DMS114 treated with DMSO at 0.1 percent for 48 hours (cell line): Measurements from ENCODE around the gene MEGF11.

Source experiments
- DNase-seq: peaks from one replicate; lab custom pipeline; 2025; ENCODE audit not compliant: unreplicated experiment; lab: John Stamatoyannopoulos, UW

Gene MEGF11

DNA sequence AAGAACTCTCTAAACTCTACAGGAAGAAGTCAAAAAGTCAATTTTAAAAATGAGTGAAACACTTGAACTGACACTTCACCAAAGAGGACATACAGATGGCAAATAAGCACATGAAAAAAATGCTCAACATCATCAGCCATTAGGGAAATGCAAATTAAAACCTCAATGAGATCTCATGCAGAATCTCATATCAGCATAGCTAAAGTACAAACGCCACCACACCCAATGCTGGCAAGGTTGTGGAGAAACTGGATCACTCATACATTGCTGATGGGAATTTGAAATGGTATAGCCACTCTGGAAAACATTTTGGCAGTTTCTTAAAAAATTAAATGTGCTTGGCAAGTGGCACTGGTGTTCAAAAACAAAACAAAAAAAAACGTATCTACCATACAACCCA is 34.2 kb downstream of the MEGF11 start:
- DNase-seq: no peak

GRCh38 chr15:66216806-66217205 is 36.7 kb downstream of the MEGF11 start:
- no peak for DNase-seq

DNA sequence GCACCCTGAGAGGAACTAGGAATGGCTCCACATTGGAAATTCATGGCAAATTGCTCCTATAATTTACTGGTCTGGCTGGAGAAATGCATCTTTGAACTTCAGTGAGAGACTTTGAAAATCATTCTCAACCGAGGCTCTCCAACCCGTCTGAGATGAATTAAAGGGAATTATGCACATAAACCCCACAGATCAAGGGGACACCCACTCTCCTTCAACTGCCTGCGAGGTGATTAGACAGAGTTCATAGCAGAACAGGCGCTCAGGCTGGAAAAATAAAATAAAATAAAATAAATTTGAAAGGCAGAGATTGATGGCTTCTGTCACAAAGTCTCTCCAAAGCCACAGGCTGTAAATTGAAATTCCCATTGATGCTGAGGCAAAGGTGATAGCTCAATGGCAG is 37.7 kb downstream of the MEGF11 start:
- DNase-seq: no peak

DNA sequence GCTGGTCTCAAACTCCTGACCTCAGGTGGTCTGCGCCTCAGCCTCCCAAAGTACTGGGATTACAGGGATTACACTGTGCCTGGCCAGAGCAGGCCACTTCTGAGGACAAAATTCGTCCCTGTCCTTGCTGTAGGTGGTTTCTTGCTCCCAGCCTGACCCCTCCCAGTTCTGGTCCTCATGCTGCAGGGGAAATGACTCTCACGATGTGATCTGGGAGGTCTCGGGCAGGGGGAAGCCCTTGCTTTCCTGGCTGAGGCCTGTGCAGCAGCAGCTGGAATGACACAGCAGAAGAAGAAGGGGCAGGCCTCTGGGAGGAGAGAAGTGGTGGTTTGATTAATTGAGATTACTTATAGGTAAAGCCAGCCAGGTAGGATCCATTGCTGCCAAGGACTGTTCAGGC is 39.3 kb downstream of the MEGF11 start:
- DNase-seq: no peak

DNA sequence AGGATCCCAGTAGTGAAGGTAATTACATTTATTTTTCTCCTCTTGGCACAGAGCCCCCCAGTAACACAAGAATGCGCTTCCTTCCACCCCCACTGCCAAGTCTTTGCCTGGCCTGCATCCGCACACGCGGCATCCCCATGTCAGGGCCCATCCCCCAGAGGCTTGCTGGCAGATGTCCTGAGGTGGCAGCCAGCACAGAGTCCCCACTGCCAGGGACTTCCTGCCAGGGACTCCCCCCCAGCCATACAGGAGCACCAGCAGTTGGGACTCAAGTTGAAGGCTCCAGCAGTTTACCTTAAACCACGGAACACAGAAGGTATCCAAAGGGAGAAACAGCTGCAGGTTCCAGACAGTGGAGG is 41.0 kb downstream of the MEGF11 start:
- DNase-seq: no peak

DNA sequence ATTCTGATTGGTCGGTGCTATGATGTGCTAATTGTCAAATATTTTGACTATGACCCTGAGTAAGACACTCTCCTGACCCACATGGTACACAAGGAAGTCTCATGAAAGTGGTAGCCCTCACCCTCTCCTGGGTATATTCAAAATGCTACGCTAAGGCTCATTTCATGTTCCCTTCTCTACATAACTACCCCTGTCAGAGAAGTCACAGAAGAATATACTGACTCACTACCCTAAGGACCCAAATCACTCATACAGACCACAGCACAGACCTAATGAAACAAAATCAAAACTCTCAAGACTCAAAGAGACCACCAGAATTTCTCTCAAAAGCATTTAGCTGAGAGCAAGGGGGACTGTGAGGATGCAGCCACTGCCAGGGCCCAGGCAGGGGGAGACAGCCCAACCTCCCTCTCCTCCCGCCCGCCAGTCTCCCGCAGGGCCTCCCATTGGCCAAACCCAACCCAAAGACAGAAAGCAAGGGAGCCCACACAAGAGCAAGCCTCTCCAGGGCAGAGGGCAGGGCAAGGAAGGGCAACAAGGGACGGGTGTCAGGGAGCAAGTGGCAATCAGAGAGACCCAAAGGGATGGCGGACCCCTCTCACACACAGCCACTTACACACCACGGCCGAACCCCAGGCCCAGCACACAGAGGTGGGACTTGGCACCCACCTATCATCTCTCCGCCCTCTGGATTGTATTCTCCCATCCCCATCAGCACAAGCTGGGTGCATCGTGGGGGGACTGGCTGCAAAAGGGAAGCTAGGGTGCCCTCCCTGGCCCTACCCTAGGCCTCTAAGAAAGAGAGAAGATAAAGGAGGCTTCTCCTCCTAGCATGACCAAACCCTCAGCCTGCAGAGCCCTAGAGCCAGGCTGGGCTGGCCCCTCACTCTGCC is 41.6 kb downstream of the MEGF11 start:
- no peak for DNase-seq

GRCh38 chr15:66210684-66211083 is 42.9 kb downstream of the MEGF11 start:
- DNase-seq: no peak

- no peak for DNase-seq
Observed at GRCh38 chr15:66198757-66199156, 54.8 kb downstream of the MEGF11 start.

- no peak for DNase-seq
Observed at GRCh38 chr15:66196602-66197001, 56.9 kb downstream of the MEGF11 start.

DNA sequence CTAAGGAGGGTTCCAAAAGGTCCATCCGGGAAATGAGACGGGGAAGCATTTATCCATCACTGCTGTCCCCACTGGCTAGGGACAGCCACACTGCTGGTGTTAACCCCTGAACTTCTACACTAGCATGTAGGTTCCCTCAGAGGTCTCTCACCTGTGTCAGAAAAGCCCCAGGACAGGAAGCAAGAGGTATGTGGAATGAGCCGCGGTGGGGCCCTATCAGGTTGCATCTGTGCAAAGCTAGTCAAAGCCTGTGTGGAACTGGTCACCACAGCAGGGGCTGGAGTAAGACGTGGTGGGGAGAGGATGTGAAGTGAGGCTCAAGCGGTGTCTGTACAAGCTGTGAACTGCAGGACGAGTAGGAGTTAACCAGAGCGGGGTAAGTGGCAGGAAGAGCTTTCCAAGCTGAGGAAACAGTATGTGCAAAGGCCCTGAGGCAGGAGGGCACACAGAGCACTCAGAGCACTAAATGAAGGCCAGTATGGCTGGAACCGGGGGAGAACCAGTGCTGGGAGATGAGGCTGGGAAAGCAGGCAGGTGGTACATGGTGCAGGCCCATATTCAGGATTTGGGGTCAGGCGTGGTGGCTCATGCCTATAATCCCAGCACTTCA is 57.8 kb downstream of the MEGF11 start:
- DNase-seq: no peak

- no peak for DNase-seq
Observed at GRCh38 chr15:66193066-66193465, 60.5 kb downstream of the MEGF11 start.

DNA sequence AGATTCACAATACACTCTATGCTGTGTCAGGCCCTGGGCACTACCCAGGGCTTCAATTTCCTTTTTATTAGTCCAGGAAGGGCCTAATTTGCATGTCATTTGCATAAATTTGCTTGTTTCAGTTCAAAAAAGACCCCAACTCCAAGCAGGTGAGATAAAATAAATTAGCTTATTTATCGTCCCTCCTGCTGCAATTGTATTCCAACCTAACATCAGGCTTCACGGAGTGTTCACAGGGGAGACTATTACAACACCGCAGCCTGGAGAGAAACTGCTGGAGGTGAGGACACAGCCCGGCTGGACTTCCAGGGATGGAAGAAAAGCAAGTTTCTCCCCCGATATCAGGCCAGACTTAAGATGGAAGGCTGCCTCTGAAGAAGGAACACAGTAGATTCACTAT is 62.8 kb downstream of the MEGF11 start:
- no peak for DNase-seq

- no peak for DNase-seq
Observed at GRCh38 chr15:66189291-66189690, 64.3 kb downstream of the MEGF11 start.

- no peak for DNase-seq
Observed at GRCh38 chr15:66188464-66188863, 65.1 kb downstream of the MEGF11 start.

DNA sequence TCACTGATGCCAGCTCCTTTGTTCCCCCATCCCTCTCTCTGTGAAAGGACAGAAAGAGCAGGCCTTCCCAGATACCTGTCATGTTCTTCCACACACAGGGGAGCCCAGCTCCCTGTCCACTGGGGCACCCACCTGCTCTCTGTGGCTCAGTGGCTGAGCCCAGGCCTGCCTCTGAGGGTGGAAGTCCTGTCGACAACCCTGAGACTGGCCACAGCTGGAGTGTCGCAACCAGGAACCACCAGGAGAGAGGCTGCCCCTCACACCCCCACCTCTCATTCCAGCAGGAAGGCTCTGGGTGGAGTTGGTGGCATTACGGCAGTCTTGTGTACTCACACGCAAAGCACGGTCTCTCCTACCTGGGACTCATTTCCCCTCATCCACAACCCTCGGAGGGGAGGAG is 66.3 kb downstream of the MEGF11 start:
- DNase-seq: no peak

DNA sequence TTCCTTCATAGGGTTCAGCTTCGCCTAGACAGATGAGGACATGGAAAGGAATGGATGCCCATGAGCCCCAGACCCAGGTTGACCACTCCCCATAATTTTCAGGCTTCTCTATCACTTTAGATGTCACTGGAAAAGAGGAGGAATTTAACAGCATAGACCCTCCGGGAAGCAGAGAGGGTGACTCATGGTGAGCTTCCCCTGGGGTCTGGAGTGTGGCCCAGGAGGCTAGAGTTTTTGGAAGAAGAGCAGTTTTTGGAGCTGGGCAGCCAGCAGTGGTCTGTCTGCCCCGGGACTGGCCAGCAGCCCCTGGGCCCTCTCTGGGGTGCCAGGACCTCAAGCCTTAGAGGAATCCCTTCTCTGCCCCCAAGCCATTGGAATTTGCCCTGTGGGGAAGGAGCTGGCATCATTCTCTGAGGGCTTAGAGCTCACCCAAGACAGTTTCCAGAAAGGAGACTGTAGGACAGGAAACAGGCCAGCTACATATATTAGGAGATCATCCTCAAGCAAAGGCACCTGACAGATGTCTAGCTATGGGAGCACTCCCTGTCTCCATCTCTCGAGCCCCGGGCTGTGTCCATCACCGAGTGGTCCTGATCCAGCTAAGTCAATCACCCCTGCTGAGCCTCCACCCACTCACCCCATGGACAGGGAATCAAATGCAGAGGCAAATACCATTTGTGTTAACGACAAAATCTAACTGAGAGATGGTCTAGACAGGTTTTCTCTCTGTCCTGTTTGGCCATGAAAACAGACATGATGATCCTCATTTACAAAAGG is 67.3 kb downstream of the MEGF11 start:
- DNase-seq: no peak

- no peak for DNase-seq
Observed at GRCh38 chr15:66184936-66185790, 68.4 kb downstream of the MEGF11 start.

- no peak for DNase-seq
Observed at GRCh38 chr15:66184492-66184891, 69.1 kb downstream of the MEGF11 start.

GRCh38 chr15:66180531-66181097 is 72.9 kb downstream of the MEGF11 start:
- DNase-seq: no peak

DNA sequence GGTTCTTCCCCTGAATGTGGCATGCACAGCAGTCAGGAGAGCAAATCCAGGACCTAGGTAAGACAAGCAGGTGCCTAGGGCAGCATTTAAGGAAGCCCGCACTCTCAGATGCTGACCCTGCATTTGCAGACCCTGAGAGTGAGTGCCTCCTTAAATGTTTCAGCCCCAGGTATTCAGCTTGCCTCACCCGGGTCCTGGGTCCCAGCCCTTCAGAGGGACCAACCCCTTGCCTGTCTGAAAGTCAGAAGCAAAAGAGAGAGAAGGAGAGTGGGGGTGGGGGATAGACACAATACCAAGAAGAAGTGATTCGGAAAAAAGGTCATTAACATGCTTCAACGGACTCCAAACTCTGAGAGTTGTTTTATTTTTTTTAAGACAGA is 75.0 kb downstream of the MEGF11 start:
- no peak for DNase-seq
